Fibroblast of mammary gland (primary cell): ENCODE data around the gene ADAMTS8.

ENCODE experiments used
- DNase-seq: peaks from one replicate; pipeline ENCODE4 v3.0.0-alpha.2; 2010; ENCODE audit warnings: low read depth
- H3K4me3 ChIP-seq: 2 replicates; pipeline ENCODE4 v1.5.1; 2011; ENCODE audit warnings: low read depth, mild to moderate bottlenecking, low read length, moderate library complexity; ENCODE audit not compliant: control insufficient read depth
- CTCF ChIP-seq: conservative IDR thresholded peaks from 2 replicates; pipeline ENCODE4 v1.5.1; 2011; ENCODE audit warnings: low read depth, low read length, inconsistent platforms; ENCODE audit not compliant: control insufficient read depth, insufficient read depth

The ADAMTS8 gene

GRCh38 chr11:130415731-130416529 lies 12.5 kb downstream of the ADAMTS8 start:
- H3K4me3 ChIP-seq, result no peak overlapping the region
- DNase-seq, result no peak
- no peak for TF ChIP-seq CTCF

GRCh38 chr11:130414107-130415080 lies 14.0 kb downstream of the ADAMTS8 start:
- TF ChIP-seq CTCF, result no peak
- peak; percentile 48 for DNase-seq
- no peak overlapping the region for H3K4me3 ChIP-seq

- TF ChIP-seq CTCF, result no peak
- H3K4me3 ChIP-seq, result no peak overlapping the region
- DNase-seq, result peak; percentile 94
These were observed 14.9 kb downstream of the ADAMTS8 start for GRCh38 chr11:130413405-130414106.

GRCh38 chr11:130411223-130411622 lies 17.2 kb downstream of the ADAMTS8 start:
- no peak for TF ChIP-seq CTCF
- no peak overlapping the region for H3K4me3 ChIP-seq
- DNase-seq, result no peak

- no peak overlapping the region for H3K4me3 ChIP-seq
- no peak for TF ChIP-seq CTCF
- DNase-seq, result no peak
These were observed 18.6 kb downstream of the ADAMTS8 start for GRCh38 chr11:130409594-130410388.
